GM23338 (cell line): ENCODE measurements around the gene KLK1.

Experiments used
- CTCF ChIP-seq, 2 experiments: fragments of 200-600 bp in 1 of 2; sonication (generic) in 1 of 2; conservative IDR thresholded peaks; 2 replicates each; pipeline versions ENCODE4 v1.5.1 to v1.6.1; 2016 to 2017; ENCODE audit warnings: antibody characterized with exemption in 2 of 2, low read depth in 2 of 2, mild to moderate bottlenecking in 2 of 2, moderate library complexity in 1 of 2
- EZH2 ChIP-seq: fragments of 200-600 bp; sonication (generic); IDR thresholded peaks from one replicate; pipeline ENCODE4 v1.8.0; 2017; ENCODE audit warnings: antibody characterized with exemption, mild to moderate bottlenecking, low read depth; ENCODE audit not compliant: unreplicated experiment
- ZNF462 ChIP-seq: fragments of 250-450 bp; sonication (Bioruptor Pico); IDR thresholded peaks from 2 replicates; pipeline ENCODE4 v1.5.0; 2020; ENCODE audit warnings: mild to moderate bottlenecking, moderate library complexity

GRCh38 chr19:50844296-50844935, 20.8 kb upstream of the KLK1 start:
- TF ChIP-seq CTCF (conservative IDR thresholded peaks at IDR 0.05; ENCODE audit: low read depth in 2 of 2) (no peak), ZNF462 (CRISPR knock-in tag) (no peak), EZH2 (no peak)
